Measurements from ENCODE around the gene LAGE3. TPM values are rescaled to one million over a fixed set of nuclear protein-coding genes. Genes with fewer than 3 reads are reported as not detected.

LAGE3 gene
- total and polyA plus RNA-seq, 2 donors, result 17.3 to 39.9 TPM

DNA sequence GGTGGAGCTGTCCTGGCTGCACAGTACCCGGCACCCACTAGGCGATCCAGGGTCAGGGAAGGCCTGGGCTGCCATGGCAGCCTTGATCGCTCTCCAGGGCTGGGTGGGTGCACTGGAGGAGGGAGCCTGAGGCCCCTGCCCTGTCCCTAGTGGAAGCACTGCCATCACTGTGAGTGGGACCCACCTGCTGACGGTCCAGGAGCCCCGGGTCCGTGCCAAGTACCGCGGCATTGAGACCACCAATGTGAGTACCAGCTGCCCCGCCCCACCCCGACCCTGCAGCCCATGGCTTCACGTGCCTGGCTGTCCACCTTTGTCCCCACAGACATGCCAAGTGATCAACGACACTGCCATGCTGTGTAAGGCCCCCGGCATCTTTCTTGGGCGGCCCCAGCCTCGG is 12.2 kb downstream of the LAGE3 start:
- Histone ChIP-seq H3K4me1 (ENCODE audit: control insufficient read depth in 2 of 2, insufficient read depth in 2 of 2, low read length in 2 of 2) (no peaks in the 10 kb centered on the region), H3K27me3 (ENCODE audit: control insufficient read depth in 2 of 2, insufficient read depth in 1 of 2, low read length in 1 of 2) (no peaks in the 10 kb centered on the region), H3K36me3 (ENCODE audit: control insufficient read depth in 2 of 2, insufficient read depth in 2 of 2, low read length in 1 of 2) (peaks cover 5 to 67% of the 10 kb centered on the region in 2 donors), H3K27ac (ENCODE audit: low read depth in 1 of 2, low read length in 1 of 2) (no peak overlapping the region), H3K4me3 (ENCODE audit: low read length in 2 of 2) (no peak overlapping the region), H3K9me3 (ENCODE audit: control insufficient read depth in 2 of 2, insufficient read depth in 1 of 2, low read length in 1 of 2) (peaks cover 0 to 17% of the 10 kb centered on the region in 2 donors)
- 97% methylated on average over 15 of the region's 15 CpGs for WGBS
- DNase-seq (ENCODE audit: low read depth in 6 of 9, low spot score in 9 of 9), result no peak

- WGBS, result 98% methylated on average over 32 of the region's 32 CpGs
- Histone ChIP-seq H3K27ac (ENCODE audit: low read depth in 1 of 2, low read length in 1 of 2) (no peak overlapping the region), H3K4me3 (ENCODE audit: low read length in 2 of 2) (no peak overlapping the region), H3K27me3 (ENCODE audit: control insufficient read depth in 2 of 2, insufficient read depth in 1 of 2, low read length in 1 of 2) (no peaks in the 10 kb centered on the region), H3K9me3 (ENCODE audit: control insufficient read depth in 2 of 2, insufficient read depth in 1 of 2, low read length in 1 of 2) (peaks cover 0 to 17% of the 10 kb centered on the region in 2 donors), H3K36me3 (ENCODE audit: control insufficient read depth in 2 of 2, insufficient read depth in 2 of 2, low read length in 1 of 2) (peaks cover 5 to 66% of the 10 kb centered on the region in 2 donors), H3K4me1 (ENCODE audit: control insufficient read depth in 2 of 2, insufficient read depth in 2 of 2, low read length in 2 of 2) (no peaks in the 10 kb centered on the region)
- no peak for DNase-seq (ENCODE audit: low read depth in 6 of 9, low spot score in 9 of 9)
Measured at GRCh38 chrX:154466036-154466435, 13.0 kb downstream of the LAGE3 start.

DNA sequence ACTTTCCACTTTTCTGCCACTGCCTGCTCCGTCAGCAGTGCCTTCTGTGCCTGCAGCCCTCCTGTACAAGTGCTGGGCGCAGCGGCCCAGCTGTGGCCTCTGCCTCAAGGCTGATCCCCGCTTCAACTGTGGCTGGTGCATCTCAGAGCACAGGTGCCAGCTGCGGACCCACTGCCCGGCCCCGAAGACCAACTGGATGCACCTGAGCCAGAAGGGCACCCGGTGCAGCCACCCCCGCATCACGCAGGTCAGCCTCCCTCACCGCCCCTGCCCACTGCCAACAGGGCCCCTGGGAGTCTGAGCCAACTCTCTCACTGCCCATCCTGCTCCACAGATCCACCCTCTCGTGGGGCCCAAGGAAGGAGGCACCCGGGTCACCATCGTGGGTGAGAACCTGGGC is 13.5 kb downstream of the LAGE3 start:
- Histone ChIP-seq H3K4me3 (ENCODE audit: low read length in 2 of 2) (no peak overlapping the region), H3K4me1 (ENCODE audit: control insufficient read depth in 2 of 2, insufficient read depth in 2 of 2, low read length in 2 of 2) (no peaks in the 10 kb centered on the region), H3K9me3 (ENCODE audit: control insufficient read depth in 2 of 2, insufficient read depth in 1 of 2, low read length in 1 of 2) (peaks cover 0 to 17% of the 10 kb centered on the region in 2 donors), H3K27me3 (ENCODE audit: control insufficient read depth in 2 of 2, insufficient read depth in 1 of 2, low read length in 1 of 2) (no peaks in the 10 kb centered on the region), H3K27ac (ENCODE audit: low read depth in 1 of 2, low read length in 1 of 2) (no peak overlapping the region), H3K36me3 (ENCODE audit: control insufficient read depth in 2 of 2, insufficient read depth in 2 of 2, low read length in 1 of 2) (peaks cover 5 to 63% of the 10 kb centered on the region in 2 donors)
- no peak for DNase-seq (ENCODE audit: low read depth in 6 of 9, low spot score in 9 of 9)
- 97% methylated on average over 14 of the region's 14 CpGs for WGBS

- Histone ChIP-seq H3K4me1 (ENCODE audit: control insufficient read depth in 2 of 2, insufficient read depth in 2 of 2, low read length in 2 of 2) (no peaks in the 10 kb centered on the region), H3K36me3 (ENCODE audit: control insufficient read depth in 2 of 2, insufficient read depth in 2 of 2, low read length in 1 of 2) (peaks cover 5 to 61% of the 10 kb centered on the region in 2 donors), H3K4me3 (ENCODE audit: low read length in 2 of 2) (no peak overlapping the region), H3K27ac (ENCODE audit: low read depth in 1 of 2, low read length in 1 of 2) (no peak overlapping the region), H3K9me3 (ENCODE audit: control insufficient read depth in 2 of 2, insufficient read depth in 1 of 2, low read length in 1 of 2) (peaks cover 0 to 17% of the 10 kb centered on the region in 2 donors), H3K27me3 (ENCODE audit: control insufficient read depth in 2 of 2, insufficient read depth in 1 of 2, low read length in 1 of 2) (no peaks in the 10 kb centered on the region)
- 97% methylated on average over 28 of the region's 28 CpGs for WGBS
- DNase-seq (ENCODE audit: low read depth in 6 of 9, low spot score in 9 of 9), result no peak
Measured at GRCh38 chrX:154464806-154465365, 14.2 kb downstream of the LAGE3 start.

DNA sequence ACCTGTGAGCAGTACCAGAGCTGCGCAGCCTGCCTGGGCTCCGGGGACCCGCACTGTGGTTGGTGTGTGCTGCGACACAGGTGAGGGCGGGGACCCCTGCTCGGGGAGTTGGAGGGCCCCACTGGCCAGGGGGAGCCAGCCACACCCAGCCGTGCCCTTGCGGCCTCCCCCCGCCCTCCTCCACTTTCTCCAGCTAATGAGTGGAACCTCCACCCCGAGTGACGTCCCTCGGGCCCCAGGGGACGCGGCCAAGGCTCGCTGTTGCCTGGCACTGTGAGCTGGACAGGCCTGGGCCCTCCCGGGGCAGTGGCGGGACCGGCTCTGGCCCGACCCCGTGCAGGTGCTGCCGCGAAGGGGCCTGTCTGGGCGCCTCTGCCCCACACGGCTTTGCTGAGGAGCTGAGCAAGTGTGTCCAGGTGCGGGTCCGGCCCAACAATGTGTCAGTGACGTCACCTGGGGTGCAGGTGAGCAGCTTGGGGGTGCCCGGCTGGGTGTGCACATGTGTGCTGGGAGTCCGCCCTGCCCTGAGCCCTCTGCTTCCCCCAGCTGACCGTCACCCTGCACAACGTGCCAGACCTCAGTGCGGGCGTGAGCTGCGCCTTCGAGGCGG is 15.4 kb downstream of the LAGE3 start:
- Histone ChIP-seq H3K4me3 (ENCODE audit: low read length in 2 of 2) (no peak overlapping the region), H3K9me3 (ENCODE audit: control insufficient read depth in 2 of 2, insufficient read depth in 1 of 2, low read length in 1 of 2) (peaks cover 0 to 17% of the 10 kb centered on the region in 2 donors), H3K27me3 (ENCODE audit: control insufficient read depth in 2 of 2, insufficient read depth in 1 of 2, low read length in 1 of 2) (peaks cover 0 to under 1% of the 10 kb centered on the region in 2 donors), H3K4me1 (ENCODE audit: control insufficient read depth in 2 of 2, insufficient read depth in 2 of 2, low read length in 2 of 2) (peaks cover 1 to 2% of the 10 kb centered on the region in 2 donors), H3K27ac (ENCODE audit: low read depth in 1 of 2, low read length in 1 of 2) (no peak overlapping the region), H3K36me3 (ENCODE audit: control insufficient read depth in 2 of 2, insufficient read depth in 2 of 2, low read length in 1 of 2) (peaks cover 5 to 49% of the 10 kb centered on the region in 2 donors)
- DNase-seq (ENCODE audit: low read depth in 6 of 9, low spot score in 9 of 9), result no peak
- 98% methylated on average over 31 of the region's 36 CpGs for whole genome bisulfite sequencing

- peaks cover 0 to 7% of the 10 kb centered on the region in 2 donors for H3K27me3 ChIP-seq (ENCODE audit: control insufficient read depth in 2 of 2, insufficient read depth in 1 of 2, low read length in 1 of 2)
- peaks cover 2 to 5% of the 10 kb centered on the region in 2 donors for H3K4me1 ChIP-seq (ENCODE audit: control insufficient read depth in 2 of 2, insufficient read depth in 2 of 2, low read length in 2 of 2)
- H3K9me3 ChIP-seq (ENCODE audit: control insufficient read depth in 2 of 2, insufficient read depth in 1 of 2, low read length in 1 of 2), result peaks cover 0 to 12% of the 10 kb centered on the region in 2 donors
- WGBS, result 99% methylated on average over 8 of the region's 8 CpGs
- no peak overlapping the region for H3K27ac ChIP-seq (ENCODE audit: low read depth in 1 of 2, low read length in 1 of 2)
- H3K36me3 ChIP-seq (ENCODE audit: control insufficient read depth in 2 of 2, insufficient read depth in 2 of 2, low read length in 1 of 2), result peaks cover 2 to 37% of the 10 kb centered on the region in 2 donors
- DNase-seq (ENCODE audit: low read depth in 6 of 9, low spot score in 9 of 9), result no peak
- H3K4me3 ChIP-seq (ENCODE audit: low read length in 2 of 2), result no peak overlapping the region
Measured at GRCh38 chrX:154462396-154462795, 16.7 kb downstream of the LAGE3 start.

DNA sequence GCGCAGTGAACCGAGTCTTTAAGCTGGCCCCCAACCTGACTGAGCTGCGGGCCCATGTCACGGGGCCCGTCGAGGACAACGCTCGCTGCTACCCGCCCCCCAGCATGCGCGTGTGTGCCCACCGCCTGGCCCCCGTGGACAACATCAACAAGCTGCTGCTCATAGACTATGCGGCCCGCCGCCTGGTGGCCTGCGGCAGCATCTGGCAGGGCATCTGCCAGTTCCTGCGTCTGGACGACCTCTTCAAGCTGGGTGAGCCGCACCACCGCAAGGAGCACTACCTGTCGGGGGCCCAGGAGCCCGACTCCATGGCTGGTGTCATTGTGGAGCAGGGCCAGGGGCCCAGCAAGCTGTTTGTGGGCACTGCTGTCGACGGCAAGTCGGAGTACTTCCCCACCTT is 18.8 kb downstream of the LAGE3 start:
- Histone ChIP-seq H3K4me3 (ENCODE audit: low read length in 2 of 2) (no peak overlapping the region), H3K36me3 (ENCODE audit: control insufficient read depth in 2 of 2, insufficient read depth in 2 of 2, low read length in 1 of 2) (peaks cover under 1 to 20% of the 10 kb centered on the region in 2 donors)
- no peak for DNase-seq (ENCODE audit: low read depth in 6 of 9, low spot score in 9 of 9)

GRCh38 chrX:154459832-154460231 is 19.2 kb downstream of the LAGE3 start:
- Histone ChIP-seq H3K27ac (ENCODE audit: low read depth in 1 of 2, low read length in 1 of 2) (no peak overlapping the region), H3K27me3 (ENCODE audit: control insufficient read depth in 2 of 2, insufficient read depth in 1 of 2, low read length in 1 of 2) (peaks cover 0 to 8% of the 10 kb centered on the region in 2 donors), H3K36me3 (ENCODE audit: control insufficient read depth in 2 of 2, insufficient read depth in 2 of 2, low read length in 1 of 2) (peaks cover 0 to 18% of the 10 kb centered on the region in 2 donors), H3K9me3 (ENCODE audit: control insufficient read depth in 2 of 2, insufficient read depth in 1 of 2, low read length in 1 of 2) (peaks cover 0 to 7% of the 10 kb centered on the region in 2 donors), H3K4me3 (ENCODE audit: low read length in 2 of 2) (no peak overlapping the region), H3K4me1 (ENCODE audit: control insufficient read depth in 2 of 2, insufficient read depth in 2 of 2, low read length in 2 of 2) (peaks cover 2 to 5% of the 10 kb centered on the region in 2 donors)
- 88% methylated on average over 14 of the region's 14 CpGs for WGBS
- no peak for DNase-seq (ENCODE audit: low read depth in 6 of 9, low spot score in 9 of 9)

More for the DNA sequence above, 18.8 kb downstream of the LAGE3 start:
- H3K27ac ChIP-seq (ENCODE audit: low read depth in 1 of 2, low read length in 1 of 2), result no peak overlapping the region
- H3K27me3 ChIP-seq (ENCODE audit: control insufficient read depth in 2 of 2, insufficient read depth in 1 of 2, low read length in 1 of 2), result peaks cover 0 to 8% of the 10 kb centered on the region in 2 donors
- whole genome bisulfite sequencing, result 96% methylated on average over 26 of the region's 26 CpGs
- peaks cover 0 to 7% of the 10 kb centered on the region in 2 donors for H3K9me3 ChIP-seq (ENCODE audit: control insufficient read depth in 2 of 2, insufficient read depth in 1 of 2, low read length in 1 of 2)
- H3K4me1 ChIP-seq (ENCODE audit: control insufficient read depth in 2 of 2, insufficient read depth in 2 of 2, low read length in 2 of 2), result peaks cover 2 to 5% of the 10 kb centered on the region in 2 donors

GRCh38 chrX:154458954-154459778 is 19.9 kb downstream of the LAGE3 start:
- Histone ChIP-seq H3K27ac (ENCODE audit: low read depth in 1 of 2, low read length in 1 of 2) (no peak overlapping the region), H3K4me1 (ENCODE audit: control insufficient read depth in 2 of 2, insufficient read depth in 2 of 2, low read length in 2 of 2) (peaks cover 2 to 5% of the 10 kb centered on the region in 2 donors), H3K4me3 (ENCODE audit: low read length in 2 of 2) (peak overlapping the region; percentile 42 to 66), H3K27me3 (ENCODE audit: control insufficient read depth in 2 of 2, insufficient read depth in 1 of 2, low read length in 1 of 2) (peaks cover 0 to 8% of the 10 kb centered on the region in 2 donors), H3K9me3 (ENCODE audit: control insufficient read depth in 2 of 2, insufficient read depth in 1 of 2, low read length in 1 of 2) (peaks cover 0 to 4% of the 10 kb centered on the region in 2 donors), H3K36me3 (ENCODE audit: control insufficient read depth in 2 of 2, insufficient read depth in 2 of 2, low read length in 1 of 2) (peaks cover 0 to 13% of the 10 kb centered on the region in 2 donors)
- 73% methylated on average over 15 of the region's 15 CpGs for WGBS
- peak in 1 of 9 donors; percentile 9 for DNase-seq (ENCODE audit: low read depth in 6 of 9, low spot score in 9 of 9)
